Cardiac septum (tissue), 1 donor: ENCODE measurements around the gene ITPR1. TPM values are rescaled to one million over a fixed set of nuclear protein-coding genes. Genes with fewer than 3 reads are reported as not detected.

ENCODE experiments used
- DNase-seq: peaks from one replicate; pipeline ENCODE4 v3.0.0-alpha.2; 2020; ENCODE audit warnings: low spot score
- intact Hi-C: fragments of 100-400 bp; cut with DNase I; formaldehyde crosslinking; loops from one replicate; pipeline ENCODE4 v1.14.0; 2022
- total RNA-seq: library from RNA; stranded (reverse); fragmentation: NEBNext Ultra II Directional; extraction: Animal tissue kit (Norgen Biotek cat#: 25700); gene quantifications from one replicate; pipeline ENCODE4 v1.2.1, GENCODE V29; 2021
- donor health status: DM: no; HTN: no; CAD: no.

Gene ITPR1
- total RNA-seq, 1 donor from 2014 or later: 19.5 TPM

DNA sequence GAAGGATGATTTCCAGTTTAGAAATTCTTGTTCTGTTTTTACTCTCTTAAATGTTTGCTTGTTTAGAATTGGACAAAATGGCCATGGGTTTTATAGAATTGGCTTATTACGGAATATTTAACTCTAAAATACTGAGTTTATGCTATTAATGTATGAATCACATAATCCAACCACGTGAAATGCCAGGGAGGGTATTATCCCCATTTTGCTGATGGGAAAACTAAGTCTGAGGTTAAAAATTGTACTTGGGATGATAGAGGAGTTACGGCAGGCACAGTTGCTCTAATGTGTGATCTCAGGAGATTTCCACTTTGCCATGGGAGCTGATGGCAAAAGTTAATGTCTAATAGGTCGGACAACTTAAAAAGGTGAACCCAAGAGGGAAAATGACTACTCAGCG, 194.4 kb downstream of the ITPR1 start:
- intact Hi-C loops: no loop called here
- no peak for DNase-seq

DNA sequence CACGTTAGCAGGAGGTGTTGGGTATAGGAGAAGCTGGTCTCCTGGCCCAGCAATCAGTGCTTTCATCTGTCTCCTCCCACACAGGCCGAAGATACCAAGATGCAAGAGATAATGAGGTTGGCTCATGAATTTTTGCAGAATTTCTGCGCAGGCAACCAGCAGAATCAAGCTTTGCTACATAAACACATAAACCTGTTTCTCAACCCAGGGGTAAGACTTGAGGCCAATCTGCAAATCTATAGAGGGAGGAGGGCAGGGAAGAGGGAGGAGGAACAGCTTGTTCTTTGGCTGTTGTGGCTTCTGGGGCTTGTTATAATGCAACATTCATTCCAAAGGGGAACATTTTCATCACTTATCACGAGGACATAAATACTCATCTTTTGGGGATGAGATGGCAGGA, 195.3 kb downstream of the ITPR1 start:
- intact Hi-C loops: no loop called here
- DNase-seq: no peak

DNA sequence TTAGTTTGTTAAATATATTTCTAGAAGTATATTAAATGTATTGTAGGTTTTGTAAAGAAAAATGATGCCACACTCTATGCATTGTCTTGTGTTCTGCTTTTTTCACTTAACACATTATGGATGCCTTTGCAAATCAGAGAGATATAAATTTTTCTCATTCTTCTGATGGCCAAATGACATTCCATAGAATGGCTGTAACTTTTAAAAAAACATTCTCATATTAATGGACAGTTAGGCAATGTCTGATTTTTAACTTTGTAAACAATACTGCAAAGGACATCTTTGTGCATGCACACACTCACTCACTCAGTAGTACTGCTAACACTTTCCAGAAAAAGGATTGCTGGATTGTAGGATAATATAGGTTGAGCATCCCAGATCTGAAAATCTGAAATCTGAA, 195.9 kb downstream of the ITPR1 start:
- intact Hi-C loops: no loop called here
- DNase-seq: no peak

DNA sequence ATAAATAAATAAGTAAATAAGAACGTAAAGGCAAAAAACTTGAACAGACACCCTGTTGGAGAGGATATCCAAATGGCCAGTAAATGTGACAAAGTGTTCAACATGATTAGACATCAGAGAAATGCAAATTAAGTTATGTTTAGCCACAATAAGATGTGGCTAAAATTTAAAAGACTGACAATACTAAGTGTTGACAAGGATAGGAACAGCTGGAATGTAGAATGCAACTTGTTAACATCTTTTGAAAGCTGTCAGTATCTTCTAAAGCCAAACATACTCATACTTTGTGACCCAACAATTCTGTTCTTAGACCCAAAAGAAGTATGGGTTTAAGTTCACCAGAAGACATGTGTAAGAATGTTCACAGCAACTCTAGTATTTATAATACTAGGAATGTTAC, 197.1 kb downstream of the ITPR1 start:
- intact Hi-C loops: no loop called here
- DNase-seq: no peak

DNA sequence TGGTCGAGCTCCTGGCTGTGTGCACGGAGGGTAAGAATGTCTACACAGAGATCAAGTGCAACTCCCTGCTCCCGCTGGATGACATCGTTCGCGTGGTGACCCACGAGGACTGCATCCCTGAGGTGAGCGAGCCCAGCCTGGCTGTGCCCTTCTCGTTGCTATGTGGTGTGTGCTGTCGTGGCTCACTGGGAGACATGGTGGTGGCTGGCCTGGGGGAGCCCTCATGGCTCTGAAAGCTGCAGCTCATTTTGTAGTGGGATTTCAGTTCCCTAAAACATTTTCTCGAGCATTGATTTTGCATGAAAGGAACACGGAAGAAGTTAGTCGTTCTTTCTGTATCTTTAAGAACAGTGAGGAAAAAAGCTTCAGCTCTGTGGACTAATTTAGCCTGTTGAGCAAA, 200.5 kb downstream of the ITPR1 start:
- intact Hi-C loops: no loop called here
- no peak for DNase-seq

DNA sequence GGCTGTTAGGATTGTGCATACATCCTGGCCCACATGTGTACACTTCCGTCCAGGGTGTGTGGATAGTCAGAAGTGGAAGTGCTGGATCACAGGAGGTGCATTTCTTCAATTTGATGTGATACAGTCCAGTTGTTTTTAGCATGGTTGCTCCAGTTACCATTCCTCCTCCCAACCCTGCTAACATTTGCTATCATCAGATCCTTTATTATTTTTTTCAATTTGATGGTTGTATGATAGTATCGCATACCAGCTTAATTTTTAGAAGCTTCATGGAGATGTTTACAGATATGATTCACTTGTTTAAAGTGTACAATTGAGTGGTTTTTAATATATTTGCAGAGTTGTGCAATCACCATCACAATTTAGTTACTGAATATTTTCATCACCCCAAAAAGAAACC, 202.7 kb downstream of the ITPR1 start:
- intact Hi-C loops: no loop called here
- DNase-seq: no peak

DNA sequence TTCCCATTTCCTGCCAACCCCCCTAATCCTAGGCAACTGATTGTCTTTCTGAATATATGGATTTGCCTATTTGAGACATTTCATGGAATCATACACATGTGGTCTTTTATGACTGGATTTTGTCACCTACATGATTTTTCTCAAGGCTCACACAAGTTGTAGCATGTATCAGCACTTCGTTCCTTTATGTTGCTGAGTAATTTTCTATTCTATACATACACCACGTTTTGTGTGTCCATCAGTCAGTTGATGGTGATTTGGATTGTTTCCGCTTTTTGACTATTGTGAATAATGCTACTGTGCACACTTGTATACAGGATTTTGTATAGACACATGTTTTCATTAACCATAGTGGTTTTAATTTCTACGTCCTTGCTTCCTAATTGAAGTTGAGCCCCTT, 203.1 kb downstream of the ITPR1 start:
- no peak for DNase-seq
- intact Hi-C loops: no loop called here

DNA sequence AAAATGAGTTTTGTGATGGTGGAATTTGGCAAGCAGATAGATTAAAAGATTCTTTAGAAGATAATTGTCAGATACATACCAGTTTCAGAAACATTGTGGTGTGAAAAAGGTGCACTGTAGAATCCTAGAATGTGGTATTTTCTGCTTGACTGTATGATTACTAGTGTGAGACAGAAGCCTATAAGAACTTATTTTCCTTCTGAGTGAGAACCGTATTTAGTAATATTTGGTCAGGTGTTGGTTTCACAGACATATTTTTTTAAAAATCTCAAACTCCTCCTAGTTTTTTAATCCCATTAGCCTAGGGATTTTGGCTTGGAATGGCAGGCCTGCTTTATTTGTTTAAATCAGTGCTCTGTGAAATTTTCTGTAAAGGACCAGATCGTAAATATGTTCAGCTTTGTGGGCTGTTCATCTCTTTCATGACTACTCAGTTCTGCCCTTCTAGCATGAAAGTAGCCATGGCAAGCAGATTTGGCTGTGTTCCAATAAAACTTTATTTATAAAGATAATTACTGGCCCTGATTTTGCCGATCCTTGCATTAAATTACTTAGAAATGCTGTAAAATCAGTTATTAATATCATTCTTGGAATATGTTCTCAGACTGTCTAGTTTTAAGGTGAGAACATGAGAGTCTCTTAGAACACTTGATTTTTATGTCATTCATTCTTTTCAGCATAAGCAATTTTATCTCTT, 205.1 kb downstream of the ITPR1 start:
- intact Hi-C loops: no loop called here
- DNase-seq: no peak

DNA sequence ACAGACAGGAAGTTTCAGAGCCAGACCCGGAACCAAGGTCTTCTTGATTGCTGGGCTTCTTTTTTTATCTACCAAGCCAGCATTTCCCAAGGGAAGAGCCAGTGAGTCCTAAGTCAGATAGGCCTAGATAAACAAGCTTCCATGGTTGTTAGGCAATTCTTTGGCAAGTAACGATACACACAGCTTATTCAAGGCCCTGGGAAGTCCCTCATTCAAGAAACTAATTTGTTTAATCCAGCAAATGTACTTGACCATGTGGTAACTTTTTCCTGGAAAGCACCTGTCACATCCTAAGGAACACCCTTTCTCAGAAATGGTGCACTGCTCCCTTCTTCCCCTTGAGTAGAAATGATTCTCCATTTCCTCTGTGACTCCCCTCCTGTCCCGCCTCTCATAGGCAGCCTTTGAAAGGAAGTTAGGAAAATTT, 209.9 kb downstream of the ITPR1 start:
- DNase-seq: no peak
- intact Hi-C loops: no loop called here

DNA sequence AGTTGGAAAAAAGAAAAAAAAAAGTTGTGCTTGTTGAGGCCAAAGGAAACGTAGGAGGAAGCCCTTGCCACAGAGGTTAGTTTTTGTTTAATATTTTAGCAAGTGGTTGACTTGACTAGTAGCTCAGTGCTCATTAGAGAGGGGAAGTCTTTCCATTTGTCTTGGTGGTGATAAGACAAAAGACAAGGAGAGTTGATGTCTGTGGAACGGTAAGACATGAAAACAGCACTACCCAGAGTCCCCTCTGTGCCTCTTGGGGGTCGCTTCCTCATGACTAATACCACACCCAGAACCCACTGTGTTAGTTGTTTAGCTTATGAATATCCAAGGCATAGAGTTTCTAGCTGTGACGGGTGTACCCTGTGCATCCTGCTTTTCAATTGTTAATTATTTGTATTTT, 211.4 kb downstream of the ITPR1 start:
- intact Hi-C loops: no loop called here
- no peak for DNase-seq

DNA sequence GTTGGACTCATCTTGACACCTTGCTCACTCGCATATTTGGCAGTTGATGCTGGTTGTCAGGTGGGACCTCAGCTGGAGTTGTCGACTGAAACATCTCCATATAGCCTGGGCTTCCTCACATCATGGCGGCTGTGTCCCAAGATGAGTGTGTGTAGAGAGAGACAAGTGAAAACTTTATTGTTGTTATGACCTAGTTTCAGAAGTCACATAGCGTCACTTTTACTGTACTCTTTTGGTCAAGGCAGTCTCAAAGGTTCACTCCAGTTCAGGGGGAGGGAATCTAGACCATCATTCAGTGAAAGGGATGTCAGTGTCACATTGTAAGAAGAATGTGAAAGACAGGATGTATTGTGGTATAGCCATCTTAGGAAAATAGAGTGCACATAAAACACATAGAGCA, 214.2 kb downstream of the ITPR1 start:
- no peak for DNase-seq
- intact Hi-C loops: no loop called here

DNA sequence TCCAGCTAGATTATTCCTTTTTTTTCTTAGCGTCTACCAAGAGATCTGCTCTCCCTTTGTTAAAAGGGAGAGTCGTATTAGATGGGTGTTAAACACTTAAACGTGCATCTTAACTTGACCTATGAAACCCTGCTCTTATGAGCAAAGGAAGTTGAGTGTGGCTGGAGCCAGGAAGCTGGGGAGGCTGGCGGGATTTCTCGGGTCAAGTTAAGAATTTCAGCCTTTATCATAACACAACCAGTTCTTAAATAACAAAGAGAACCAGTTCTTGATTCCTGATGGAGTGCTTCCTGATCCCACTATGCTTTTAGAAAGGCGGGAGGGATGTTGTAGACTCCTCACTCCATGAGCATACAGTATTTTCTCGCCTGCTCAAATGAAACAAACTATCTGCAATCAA, 215.1 kb downstream of the ITPR1 start:
- no peak for DNase-seq
- intact Hi-C loops: loop anchor here (1.0 kb wide), 1 partner anchor 349 kb away; no protein-coding TSS in a partner anchor

DNA sequence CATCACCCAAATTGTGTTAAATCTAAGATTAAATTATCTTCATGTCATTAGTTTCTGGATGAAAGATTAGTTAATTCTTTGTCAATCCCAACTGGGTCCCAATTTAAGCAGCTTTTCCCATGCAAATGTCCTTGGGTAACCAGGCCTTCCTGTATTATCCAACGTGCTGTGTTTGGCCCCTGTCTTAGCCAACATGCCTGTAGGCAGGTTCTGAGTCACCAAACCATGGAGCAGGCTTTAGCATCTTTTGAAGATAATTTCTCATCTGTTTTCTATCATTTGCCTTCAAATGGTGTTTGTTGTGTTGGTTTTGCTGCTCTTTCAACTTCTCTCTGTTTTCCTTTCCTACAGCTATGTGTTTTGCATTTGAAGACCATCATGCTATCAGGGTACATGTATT, 216.2 kb downstream of the ITPR1 start:
- DNase-seq: no peak
- intact Hi-C loops: no loop called here

DNA sequence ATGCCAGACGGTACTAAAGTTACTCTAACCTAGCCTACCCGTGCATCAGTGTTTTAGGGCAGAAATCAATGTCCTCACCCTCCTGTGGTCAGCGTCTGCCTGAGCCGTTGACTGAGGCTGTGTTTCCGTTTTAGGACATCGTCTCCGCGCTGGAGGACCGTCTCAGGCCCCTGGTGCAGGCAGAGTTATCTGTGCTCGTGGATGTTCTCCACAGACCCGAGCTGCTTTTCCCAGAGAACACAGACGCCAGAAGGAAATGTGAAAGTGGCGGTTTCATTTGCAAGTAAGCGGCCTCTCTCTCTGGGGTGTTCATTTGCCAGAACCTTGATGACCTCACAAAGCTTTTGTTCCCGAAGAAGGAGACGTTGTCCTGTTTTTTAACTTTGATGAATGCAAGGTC, 217.0 kb downstream of the ITPR1 start:
- intact Hi-C loops: loop anchor here (5.0 to 10.0 kb wide), 2 partner anchors 53 to 475 kb away; partner anchors contain the start of gene EDEM1
- no peak for DNase-seq

DNA sequence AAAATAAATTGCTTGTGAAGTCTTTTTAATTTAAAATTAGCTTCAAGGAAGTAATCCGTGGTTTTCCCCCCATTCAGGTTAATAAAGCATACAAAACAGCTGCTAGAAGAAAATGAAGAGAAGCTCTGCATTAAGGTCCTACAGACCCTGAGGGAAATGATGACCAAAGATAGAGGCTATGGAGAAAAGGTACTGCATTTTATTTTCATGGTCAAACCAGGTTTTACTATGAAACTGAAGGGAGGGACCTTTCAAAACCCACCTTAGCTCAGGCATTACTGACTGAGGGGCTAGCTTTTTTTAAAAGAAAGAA, 218.5 kb downstream of the ITPR1 start:
- intact Hi-C loops: loop anchor here (5.0 to 10.0 kb wide), 2 partner anchors 54 to 473 kb away; partner anchors contain the start of gene EDEM1
- no peak for DNase-seq

DNA sequence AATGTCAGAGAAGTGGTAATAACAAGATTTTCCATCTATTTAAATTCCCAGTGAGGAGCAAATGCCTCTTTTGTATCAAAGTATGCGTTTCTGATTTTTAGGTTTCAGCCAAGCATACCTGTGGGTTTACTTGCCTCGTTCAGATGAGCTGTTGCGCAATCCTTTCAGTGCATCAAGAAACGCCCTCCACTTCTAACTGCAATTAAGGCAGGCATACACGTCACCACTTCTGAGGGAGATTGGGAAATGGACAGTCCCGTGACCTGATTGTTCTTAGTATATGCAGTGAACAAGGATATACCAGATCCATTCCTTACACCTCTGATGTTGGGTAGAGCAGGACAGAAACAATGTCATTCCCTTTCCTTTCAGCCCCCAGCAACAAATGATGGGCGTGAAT, 219.0 kb downstream of the ITPR1 start:
- no peak for DNase-seq
- intact Hi-C loops: loop anchor here (2.0 to 10.0 kb wide), 3 partner anchors 55 to 473 kb away; partner anchors contain the start of gene EDEM1

DNA sequence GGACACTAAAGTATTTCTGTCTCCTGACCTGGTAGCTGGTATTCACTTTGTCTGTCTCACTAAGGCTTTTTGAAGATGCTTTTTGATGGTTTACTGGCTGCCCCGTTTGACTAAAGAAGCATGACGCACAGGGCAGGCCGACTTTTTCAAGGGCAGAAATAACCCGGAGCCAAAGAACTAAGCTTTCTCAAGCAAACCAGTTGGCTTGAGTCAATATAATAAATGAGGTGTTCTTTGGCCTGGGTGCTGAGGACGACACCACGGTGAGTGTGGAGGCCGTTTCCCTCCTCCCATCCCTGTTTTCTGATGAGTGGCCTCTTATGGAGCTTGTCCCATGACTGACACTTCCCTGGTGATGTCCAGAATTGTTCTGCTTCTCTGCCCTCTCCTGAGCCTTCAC, 220.9 kb downstream of the ITPR1 start:
- no peak for DNase-seq
- intact Hi-C loops: loop anchor here (5.0 to 10.0 kb wide), 2 partner anchors 57 to 471 kb away; partner anchors contain the start of gene EDEM1

DNA sequence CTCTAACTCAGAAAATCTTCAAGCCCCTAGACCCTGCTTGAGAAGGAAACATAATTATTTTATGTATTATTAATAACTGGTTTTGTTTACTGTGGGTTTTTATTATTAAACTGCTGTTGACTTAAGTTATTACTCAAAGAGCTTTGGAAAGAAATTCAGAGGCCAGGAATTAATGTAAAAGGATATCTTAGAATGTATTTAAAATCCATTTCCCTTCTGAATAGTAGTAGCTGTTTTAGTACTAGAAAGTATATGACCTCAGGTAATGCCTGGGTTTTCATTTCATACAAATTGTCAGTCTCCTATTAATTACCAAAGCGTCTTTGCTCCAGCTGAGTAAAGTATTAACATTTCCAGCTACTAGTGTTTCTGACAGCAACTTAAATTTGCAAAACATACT, 223.1 kb downstream of the ITPR1 start:
- no peak for DNase-seq
- intact Hi-C loops: loop anchor here (10.0 kb wide), 1 partner anchor 469 kb away; the partner anchor contains the start of gene EDEM1

DNA sequence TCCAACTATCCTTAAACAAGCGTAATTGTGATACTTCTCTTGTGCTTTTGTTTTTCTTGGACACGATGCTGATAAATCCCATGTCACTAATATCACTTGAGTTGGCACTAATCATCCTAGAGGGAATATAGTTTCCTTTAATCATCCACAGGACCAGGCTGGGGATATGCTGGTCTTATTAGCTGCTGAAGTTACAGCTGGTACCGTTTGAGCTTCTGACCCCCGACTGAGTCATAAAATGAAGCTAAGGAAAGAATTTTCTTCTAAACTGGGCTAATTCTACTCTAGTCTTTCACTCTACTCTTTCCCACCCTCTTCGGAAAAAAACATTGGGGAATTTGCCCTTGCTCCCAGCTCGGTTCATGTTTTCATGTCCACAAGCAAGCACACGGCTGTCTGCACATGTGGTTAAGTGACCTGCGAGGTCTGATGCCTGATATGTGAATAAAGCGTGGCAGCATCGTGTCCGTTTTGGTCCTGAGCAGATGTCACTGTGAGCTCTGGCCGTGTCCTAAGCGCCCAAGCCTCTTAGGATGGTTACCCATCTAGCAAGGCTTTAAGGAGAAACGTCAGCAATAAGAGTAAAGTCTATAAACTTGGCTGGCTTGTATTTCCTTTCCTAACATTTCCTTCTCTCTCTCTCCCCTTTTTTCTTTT, 223.7 kb downstream of the ITPR1 start:
- DNase-seq: no peak
- intact Hi-C loops: loop anchor here (10.0 kb wide), 1 partner anchor 468 kb away; the partner anchor contains the start of gene EDEM1

DNA sequence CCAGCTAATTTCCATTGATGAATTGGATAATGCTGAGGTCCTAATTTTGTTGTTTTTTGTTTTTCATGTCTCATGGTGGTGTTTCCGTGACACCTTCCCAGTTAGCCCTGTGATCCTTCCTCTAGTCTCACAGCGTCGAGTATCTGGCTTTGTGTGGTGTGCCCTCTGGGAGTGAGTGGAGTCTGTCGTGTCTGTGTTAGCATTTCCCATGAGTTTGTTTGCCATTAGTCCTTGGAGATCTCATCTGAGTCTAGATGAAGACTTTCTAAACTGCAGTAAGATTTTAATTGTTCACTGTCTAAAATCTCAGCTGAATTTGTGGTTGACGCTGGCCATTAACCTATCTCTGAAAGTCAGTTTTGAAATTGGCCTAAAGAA, 224.2 kb downstream of the ITPR1 start:
- no peak for DNase-seq
- intact Hi-C loops: loop anchor here (10.0 kb wide), 1 partner anchor 467 kb away; the partner anchor contains the start of gene EDEM1

DNA sequence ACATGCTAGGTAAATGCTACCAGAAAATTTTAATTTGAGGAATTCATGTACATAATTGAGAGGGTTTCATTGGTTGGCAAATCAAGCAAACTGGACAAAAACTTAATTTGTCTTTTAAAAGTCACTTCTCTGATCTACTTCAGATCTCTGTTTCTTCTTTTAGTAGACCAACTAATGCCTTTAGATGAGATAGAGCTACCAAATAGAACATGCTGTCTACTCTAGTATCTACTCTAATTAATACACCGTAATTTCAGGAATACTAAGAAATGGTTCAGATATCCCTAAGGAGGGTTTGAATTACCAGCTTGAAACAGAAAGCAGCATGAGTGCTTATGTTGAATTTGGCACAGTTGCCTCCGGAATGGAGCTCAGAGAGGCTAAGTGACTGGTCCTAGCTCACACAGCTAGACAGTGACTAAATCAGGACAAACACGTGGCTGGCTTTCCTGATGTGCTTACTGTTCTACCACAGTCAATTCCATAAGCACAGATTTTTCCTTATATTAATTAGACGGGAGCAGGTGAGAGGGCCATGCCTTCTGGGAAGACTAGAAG, 225.1 kb downstream of the ITPR1 start:
- DNase-seq: no peak
- intact Hi-C loops: loop anchor here (10.0 kb wide), 1 partner anchor 467 kb away; the partner anchor contains the start of gene EDEM1
